Measurements from ENCODE around the gene TLR10.

Gene TLR10

DNA sequence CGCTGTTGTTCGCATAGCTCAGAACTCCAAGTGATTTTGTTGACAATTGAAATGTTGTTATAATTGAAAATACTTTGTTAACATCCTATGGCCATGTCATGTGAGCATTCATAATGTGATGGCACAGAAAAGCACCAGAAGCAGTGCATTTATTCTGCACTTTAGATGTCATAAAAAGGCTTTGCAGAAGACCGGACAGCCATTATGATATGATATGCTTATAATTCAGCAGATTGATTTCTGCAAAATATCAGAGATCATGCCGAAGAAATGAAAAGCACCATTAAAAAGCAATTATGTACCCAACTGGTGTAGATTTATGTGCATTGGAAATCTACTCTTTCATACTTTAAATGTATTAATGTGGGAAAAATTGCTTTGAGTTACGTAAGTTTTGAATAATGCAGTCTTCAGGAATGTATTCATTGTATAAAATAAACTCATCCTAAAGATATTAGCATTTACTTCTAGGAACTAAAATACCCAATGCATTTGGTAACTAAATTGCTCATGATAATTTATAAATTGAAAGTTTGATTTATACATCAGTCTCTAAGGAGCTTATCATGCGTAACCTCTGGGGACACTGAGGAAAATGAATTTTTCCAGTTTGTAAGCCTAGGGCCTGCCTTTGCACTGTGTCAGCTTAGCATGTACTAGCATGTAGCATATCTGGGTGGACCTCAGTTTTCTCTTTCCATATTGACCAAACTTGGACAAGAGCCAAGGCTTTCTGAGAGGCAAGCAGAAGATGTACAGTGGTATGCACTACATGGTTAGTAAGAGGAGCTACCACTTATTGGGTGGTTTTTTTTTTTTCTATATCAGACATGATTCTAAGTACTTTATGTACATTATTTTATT lies 43.6 kb downstream of the TLR10 start:
- Histone ChIP-seq H3K4me3 (ENCODE audit: low read length) (no peak overlapping the region), H3K27me3 (ENCODE audit: control insufficient read depth, insufficient read depth, low read length) (no peaks in the 10 kb centered on the region), H3K36me3 (ENCODE audit: control insufficient read depth, low read depth, low read length) (no peaks in the 10 kb centered on the region), H3K9ac (ENCODE audit: low read length) (no peak overlapping the region), H3K27ac (ENCODE audit: low read length) (no peak overlapping the region), H3K4me1 (ENCODE audit: control insufficient read depth, low read depth, low read length) (no peaks in the 10 kb centered on the region), H3K9me3 (ENCODE audit: control insufficient read depth, low read depth, low read length) (no peaks in the 10 kb centered on the region)

DNA sequence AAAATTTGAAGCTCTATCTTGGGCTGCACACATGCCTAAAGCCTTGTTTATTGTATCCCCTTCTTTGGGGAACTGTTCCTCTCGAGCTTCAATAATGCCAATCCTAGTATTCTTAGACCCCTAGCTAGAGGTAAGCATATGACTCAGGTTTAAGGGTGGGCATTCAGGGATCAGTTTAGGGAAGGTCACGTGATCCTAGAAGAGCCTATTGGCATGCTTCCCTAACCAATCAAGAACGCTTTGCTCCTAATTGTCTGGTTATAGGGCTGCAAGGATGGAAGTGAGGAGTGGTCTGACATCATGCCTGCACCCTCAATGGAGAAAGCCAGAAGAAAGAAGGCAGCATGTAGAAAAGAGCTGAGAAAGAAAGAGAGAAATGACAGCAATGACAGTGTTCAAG lies 46.9 kb downstream of the TLR10 start:
- no peak overlapping the region for H3K4me3 ChIP-seq (ENCODE audit: low read length)
- H3K27ac ChIP-seq (ENCODE audit: low read length) = no peak overlapping the region
- H3K27me3 ChIP-seq (ENCODE audit: control insufficient read depth, insufficient read depth, low read length) = no peaks in the 10 kb centered on the region
- H3K4me1 ChIP-seq (ENCODE audit: control insufficient read depth, low read depth, low read length) = no peaks in the 10 kb centered on the region
- H3K9ac ChIP-seq (ENCODE audit: low read length) = no peak overlapping the region
- H3K9me3 ChIP-seq (ENCODE audit: control insufficient read depth, low read depth, low read length) = no peaks in the 10 kb centered on the region
- no peaks in the 10 kb centered on the region for H3K36me3 ChIP-seq (ENCODE audit: control insufficient read depth, low read depth, low read length)

DNA sequence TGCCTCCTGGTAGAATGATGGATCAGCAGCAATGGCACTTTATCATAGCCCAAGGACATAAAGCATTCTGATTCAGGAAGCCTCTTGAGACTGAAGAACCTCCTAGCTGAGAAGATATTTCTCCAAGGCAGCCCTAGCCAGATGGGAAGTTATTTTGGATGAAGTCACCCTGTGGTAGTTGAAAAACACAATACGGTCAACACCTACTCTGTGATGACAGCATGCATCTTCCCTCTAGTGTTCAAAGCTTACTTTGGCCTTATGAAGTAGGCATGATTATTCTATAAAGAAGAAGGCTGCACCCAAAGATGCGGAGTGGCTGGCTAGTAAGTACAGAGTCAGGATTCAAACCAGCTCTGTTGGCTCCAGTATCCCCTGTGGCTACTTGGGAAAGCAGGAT lies 47.9 kb downstream of the TLR10 start:
- Histone ChIP-seq H3K36me3 (ENCODE audit: control insufficient read depth, low read depth, low read length) (no peaks in the 10 kb centered on the region), H3K9ac (ENCODE audit: low read length) (no peak overlapping the region), H3K9me3 (ENCODE audit: control insufficient read depth, low read depth, low read length) (no peaks in the 10 kb centered on the region), H3K27ac (ENCODE audit: low read length) (no peak overlapping the region), H3K27me3 (ENCODE audit: control insufficient read depth, insufficient read depth, low read length) (no peaks in the 10 kb centered on the region), H3K4me1 (ENCODE audit: control insufficient read depth, low read depth, low read length) (no peaks in the 10 kb centered on the region), H3K4me3 (ENCODE audit: low read length) (no peak overlapping the region)

DNA sequence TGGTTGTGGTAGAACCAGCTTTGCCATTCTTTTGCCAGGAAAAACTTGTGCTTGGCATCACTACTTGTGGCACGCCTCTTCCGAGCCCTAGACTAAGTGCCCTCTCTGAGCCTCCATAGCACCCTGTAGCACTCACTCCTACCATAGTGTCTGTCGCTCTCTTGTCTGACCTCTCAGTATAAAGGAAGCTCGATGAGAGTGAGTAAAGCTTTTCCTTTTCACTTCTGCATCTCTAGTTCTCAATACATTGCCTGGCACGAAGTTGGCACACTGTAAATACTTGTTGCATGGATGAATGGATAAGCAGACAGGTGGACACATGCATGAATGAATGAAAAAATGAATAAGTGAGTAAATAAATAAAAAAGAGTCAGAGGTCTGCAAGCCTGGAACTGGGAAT lies 48.3 kb downstream of the TLR10 start:
- Histone ChIP-seq H3K27ac (ENCODE audit: low read length) (no peak overlapping the region), H3K27me3 (ENCODE audit: control insufficient read depth, insufficient read depth, low read length) (no peaks in the 10 kb centered on the region), H3K9me3 (ENCODE audit: control insufficient read depth, low read depth, low read length) (no peaks in the 10 kb centered on the region), H3K9ac (ENCODE audit: low read length) (no peak overlapping the region), H3K36me3 (ENCODE audit: control insufficient read depth, low read depth, low read length) (no peaks in the 10 kb centered on the region), H3K4me3 (ENCODE audit: low read length) (no peak overlapping the region), H3K4me1 (ENCODE audit: control insufficient read depth, low read depth, low read length) (no peaks in the 10 kb centered on the region)

DNA sequence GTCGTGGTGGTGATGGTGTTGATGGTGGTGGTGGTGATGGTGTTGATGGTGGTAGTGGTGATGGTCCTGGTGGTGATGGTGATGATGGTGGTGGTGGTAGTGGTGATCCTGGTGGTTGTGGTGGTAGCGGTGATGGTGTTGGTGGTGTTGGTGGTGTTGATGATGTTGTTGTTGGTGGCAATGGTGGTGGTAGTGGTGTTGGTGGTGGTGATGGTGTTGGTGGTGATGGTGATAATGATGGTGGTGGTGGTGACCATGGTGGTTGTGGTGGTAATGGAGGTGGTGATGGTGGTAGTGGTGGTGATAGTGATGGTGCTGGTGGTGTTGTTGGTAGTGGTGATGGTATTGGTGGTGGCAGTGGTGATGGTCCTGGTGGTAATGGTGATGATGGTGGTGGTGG lies 49.1 kb downstream of the TLR10 start:
- H3K9ac ChIP-seq (ENCODE audit: low read length) = no peak overlapping the region
- no peaks in the 10 kb centered on the region for H3K27me3 ChIP-seq (ENCODE audit: control insufficient read depth, insufficient read depth, low read length)
- no peak overlapping the region for H3K27ac ChIP-seq (ENCODE audit: low read length)
- no peak overlapping the region for H3K4me3 ChIP-seq (ENCODE audit: low read length)
- H3K36me3 ChIP-seq (ENCODE audit: control insufficient read depth, low read depth, low read length) = no peaks in the 10 kb centered on the region
- H3K4me1 ChIP-seq (ENCODE audit: control insufficient read depth, low read depth, low read length) = peaks cover 5% of the 10 kb centered on the region
- H3K9me3 ChIP-seq (ENCODE audit: control insufficient read depth, low read depth, low read length) = no peaks in the 10 kb centered on the region

DNA sequence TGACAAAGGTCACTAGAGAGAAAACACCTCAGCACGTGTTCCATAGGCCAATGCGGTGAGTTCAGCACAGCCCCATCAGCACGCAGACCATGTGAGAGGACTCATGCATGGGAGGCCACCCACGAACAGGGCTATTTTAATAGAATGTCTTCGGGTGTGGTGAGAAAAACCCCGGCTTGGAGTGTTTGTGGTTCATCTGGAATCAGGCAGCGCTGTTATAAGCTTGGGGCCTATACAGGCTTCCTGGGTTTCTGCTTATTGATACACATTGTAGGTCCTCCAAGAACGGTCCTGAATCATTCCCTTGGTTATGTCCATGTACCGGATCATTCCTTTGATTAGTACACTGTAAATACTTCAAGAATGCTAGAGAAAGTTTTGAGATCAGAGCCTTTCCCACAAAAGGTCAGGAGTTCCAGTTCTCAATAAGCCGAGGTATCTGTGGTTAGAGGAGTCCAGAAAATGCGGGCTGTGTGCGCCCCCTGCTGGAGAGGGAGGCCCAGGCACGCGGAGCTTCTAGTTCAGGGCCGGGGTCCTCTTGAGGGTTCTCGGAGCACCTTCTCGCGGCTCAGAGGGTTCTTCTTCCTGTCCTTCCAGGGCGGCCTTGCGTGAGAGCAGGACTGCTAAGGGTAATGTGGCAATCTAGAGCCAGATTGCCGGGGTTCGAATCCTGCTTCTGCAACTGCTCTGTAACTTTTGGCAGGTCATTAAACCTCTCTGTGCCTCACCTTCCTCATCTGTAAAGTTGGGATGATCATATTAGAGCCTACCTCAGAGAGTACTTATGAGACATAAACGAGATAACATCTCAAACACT lies 51.8 kb downstream of the TLR10 start:
- Histone ChIP-seq H3K4me3 (ENCODE audit: low read length) (no peak overlapping the region), H3K9ac (ENCODE audit: low read length) (no peak overlapping the region), H3K4me1 (ENCODE audit: control insufficient read depth, low read depth, low read length) (peaks cover 8% of the 10 kb centered on the region), H3K9me3 (ENCODE audit: control insufficient read depth, low read depth, low read length) (no peaks in the 10 kb centered on the region), H3K27ac (ENCODE audit: low read length) (no peak overlapping the region), H3K27me3 (ENCODE audit: control insufficient read depth, insufficient read depth, low read length) (no peaks in the 10 kb centered on the region), H3K36me3 (ENCODE audit: control insufficient read depth, low read depth, low read length) (no peaks in the 10 kb centered on the region)

DNA sequence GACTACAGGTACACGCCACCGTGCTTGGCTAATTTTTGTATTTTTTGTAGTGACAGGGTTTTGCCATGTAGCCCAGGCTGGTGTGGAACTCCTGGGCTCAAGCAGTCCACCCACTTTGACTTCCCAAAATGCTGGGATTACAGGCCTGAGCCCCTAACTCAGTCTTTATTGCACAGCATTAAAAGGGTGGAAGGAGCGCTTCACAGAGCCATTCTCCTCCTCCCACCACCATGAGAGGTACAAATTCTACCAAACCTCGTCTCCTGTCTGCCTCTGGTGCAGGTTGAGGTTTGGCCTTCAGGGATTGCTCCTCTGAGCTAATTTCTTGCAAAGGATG lies 52.3 kb downstream of the TLR10 start:
- H3K36me3 ChIP-seq (ENCODE audit: control insufficient read depth, low read depth, low read length) = no peaks in the 10 kb centered on the region
- H3K9me3 ChIP-seq (ENCODE audit: control insufficient read depth, low read depth, low read length) = no peaks in the 10 kb centered on the region
- peaks cover 8% of the 10 kb centered on the region for H3K4me1 ChIP-seq (ENCODE audit: control insufficient read depth, low read depth, low read length)
- no peaks in the 10 kb centered on the region for H3K27me3 ChIP-seq (ENCODE audit: control insufficient read depth, insufficient read depth, low read length)
- no peak overlapping the region for H3K4me3 ChIP-seq (ENCODE audit: low read length)
- H3K27ac ChIP-seq (ENCODE audit: low read length) = no peak overlapping the region
- no peak overlapping the region for H3K9ac ChIP-seq (ENCODE audit: low read length)

DNA sequence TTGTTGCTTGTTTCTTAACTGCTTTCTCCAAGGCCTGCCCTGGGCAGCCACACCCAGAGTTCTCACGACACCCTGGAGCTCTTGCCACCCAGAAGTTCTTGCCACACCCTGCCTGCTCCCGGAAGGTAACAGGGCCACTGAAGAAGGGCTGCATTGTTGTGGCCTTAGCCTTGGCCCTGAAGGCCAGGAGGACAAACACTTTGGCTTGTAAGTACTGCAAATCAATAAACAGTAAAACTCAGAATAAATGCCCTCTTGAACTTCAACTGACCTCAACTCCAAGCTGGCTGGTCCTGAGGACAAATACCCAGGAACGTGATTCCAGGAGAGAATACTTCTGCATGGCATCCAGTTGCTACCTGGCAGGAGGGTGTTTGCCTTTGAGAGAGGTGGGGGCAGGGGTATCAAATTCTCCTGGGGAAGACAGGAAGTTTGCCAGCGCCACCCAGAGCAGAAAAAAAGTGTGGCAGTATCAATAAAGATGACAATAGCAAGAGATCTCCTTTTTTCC lies 54.1 kb downstream of the TLR10 start:
- Histone ChIP-seq H3K27me3 (ENCODE audit: control insufficient read depth, insufficient read depth, low read length) (no peaks in the 10 kb centered on the region), H3K4me1 (ENCODE audit: control insufficient read depth, low read depth, low read length) (peaks cover 8% of the 10 kb centered on the region), H3K9ac (ENCODE audit: low read length) (no peak overlapping the region), H3K36me3 (ENCODE audit: control insufficient read depth, low read depth, low read length) (no peaks in the 10 kb centered on the region), H3K9me3 (ENCODE audit: control insufficient read depth, low read depth, low read length) (no peaks in the 10 kb centered on the region), H3K27ac (ENCODE audit: low read length) (no peak overlapping the region), H3K4me3 (ENCODE audit: low read length) (no peak overlapping the region)

DNA sequence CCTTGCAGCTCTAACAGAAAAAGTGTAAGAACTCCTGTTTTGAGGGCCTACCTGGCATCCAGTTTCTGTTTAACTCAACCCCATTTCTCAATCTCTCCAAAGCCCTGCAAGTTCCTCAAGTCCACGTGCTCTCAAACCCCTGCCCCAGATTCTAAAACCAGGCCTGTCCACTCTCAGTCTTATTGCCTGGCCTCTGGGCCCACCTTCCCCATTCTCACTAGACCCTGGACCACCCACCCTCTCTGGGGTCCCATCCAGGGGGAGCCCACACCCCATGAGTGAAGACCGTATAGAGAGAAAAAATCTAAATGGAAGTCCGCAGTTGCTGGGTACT lies 58.3 kb downstream of the TLR10 start:
- no peak overlapping the region for H3K27ac ChIP-seq (ENCODE audit: low read length)
- H3K9me3 ChIP-seq (ENCODE audit: control insufficient read depth, low read depth, low read length) = no peaks in the 10 kb centered on the region

DNA sequence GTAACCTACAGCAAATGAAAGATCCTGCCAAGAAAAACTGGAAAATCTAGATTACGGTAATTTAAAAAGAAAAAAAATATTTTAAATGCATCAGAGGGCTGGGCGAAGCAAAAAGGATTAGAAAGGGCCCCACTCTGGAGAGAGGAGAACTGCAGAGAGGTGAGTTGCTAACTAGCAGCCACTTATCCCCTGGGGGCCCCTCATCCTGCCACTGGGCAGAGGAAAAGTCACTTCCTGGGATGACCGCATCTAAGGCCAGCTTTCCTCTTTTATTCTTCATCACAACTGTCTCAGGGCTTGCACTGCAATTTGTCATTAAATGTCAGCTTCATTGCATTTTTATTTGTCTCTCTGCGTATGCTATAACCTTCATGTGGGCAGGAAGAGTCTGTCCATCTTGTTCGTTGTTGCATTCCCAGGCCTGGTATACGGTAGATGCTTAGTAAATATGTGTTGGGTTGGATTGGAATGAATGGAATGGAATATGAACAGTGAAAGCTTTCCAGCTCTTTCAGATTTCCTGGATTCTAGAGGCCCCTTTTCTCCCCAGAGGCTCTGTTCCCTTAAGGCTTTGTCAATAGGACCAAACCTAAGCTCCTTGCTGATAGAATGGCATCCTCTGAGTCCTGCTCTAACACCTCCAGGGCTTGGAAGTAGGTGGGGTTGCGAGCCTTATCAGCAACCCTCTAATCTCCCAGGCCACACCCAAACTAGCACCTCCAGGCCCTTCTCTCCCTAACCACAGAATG lies 58.9 kb downstream of the TLR10 start:
- Histone ChIP-seq H3K27me3 (ENCODE audit: control insufficient read depth, insufficient read depth, low read length) (no peaks in the 10 kb centered on the region), H3K4me1 (ENCODE audit: control insufficient read depth, low read depth, low read length) (peaks cover 6% of the 10 kb centered on the region), H3K4me3 (ENCODE audit: low read length) (no peak overlapping the region), H3K36me3 (ENCODE audit: control insufficient read depth, low read depth, low read length) (no peaks in the 10 kb centered on the region), H3K9ac (ENCODE audit: low read length) (no peak overlapping the region), H3K27ac (ENCODE audit: low read length) (no peak overlapping the region), H3K9me3 (ENCODE audit: control insufficient read depth, low read depth, low read length) (no peaks in the 10 kb centered on the region)

More for the DNA sequence above, 58.3 kb downstream of the TLR10 start:
- H3K4me1 ChIP-seq (ENCODE audit: control insufficient read depth, low read depth, low read length) = peaks cover 8% of the 10 kb centered on the region
- H3K36me3 ChIP-seq (ENCODE audit: control insufficient read depth, low read depth, low read length) = no peaks in the 10 kb centered on the region
- no peak overlapping the region for H3K9ac ChIP-seq (ENCODE audit: low read length)
- H3K27me3 ChIP-seq (ENCODE audit: control insufficient read depth, insufficient read depth, low read length) = no peaks in the 10 kb centered on the region
- no peak overlapping the region for H3K4me3 ChIP-seq (ENCODE audit: low read length)

DNA sequence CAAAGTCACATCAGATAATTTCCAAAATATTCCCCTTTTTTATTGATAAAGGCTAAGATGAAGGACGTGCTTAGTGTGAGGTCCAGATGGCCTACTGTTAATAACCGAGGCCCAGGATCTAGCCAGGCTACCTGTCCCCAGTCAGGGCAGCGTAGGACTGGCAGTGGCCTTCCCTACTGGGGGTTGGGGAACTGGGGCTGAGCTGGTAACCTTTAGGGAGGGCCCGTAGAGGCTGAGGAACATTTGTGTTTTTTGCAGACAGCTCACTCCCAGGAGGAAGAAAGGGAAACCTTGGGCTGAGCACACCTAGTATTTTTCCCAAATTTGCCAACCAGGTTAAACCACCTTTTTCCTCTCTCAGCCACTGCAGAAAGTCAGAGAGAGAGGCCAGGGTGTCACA lies 59.7 kb downstream of the TLR10 start:
- no peaks in the 10 kb centered on the region for H3K9me3 ChIP-seq (ENCODE audit: control insufficient read depth, low read depth, low read length)
- no peak overlapping the region for H3K4me3 ChIP-seq (ENCODE audit: low read length)
- H3K27me3 ChIP-seq (ENCODE audit: control insufficient read depth, insufficient read depth, low read length) = no peaks in the 10 kb centered on the region
- no peaks in the 10 kb centered on the region for H3K36me3 ChIP-seq (ENCODE audit: control insufficient read depth, low read depth, low read length)
- no peak overlapping the region for H3K9ac ChIP-seq (ENCODE audit: low read length)
- no peak overlapping the region for H3K27ac ChIP-seq (ENCODE audit: low read length)
- no peaks in the 10 kb centered on the region for H3K4me1 ChIP-seq (ENCODE audit: control insufficient read depth, low read depth, low read length)
